D721Med (cell line): ENCODE measurements around the gene ARSB.

Experiments
- DNase-seq: peaks from one replicate; pipeline ENCODE4 v3.0.0; 2011; ENCODE audit warnings: low spot score; ENCODE audit not compliant: insufficient read length
- FAIRE-seq: peaks from 2 replicates; lab custom pipeline; 2011; peaks lifted over from hg19 to GRCh38; lab: Jason Lieb, UNC
- CTCF ChIP-seq: IDR thresholded peaks from 2 replicates; pipeline ENCODE4 v1.5.1; 2012; ENCODE audit warnings: mild to moderate bottlenecking, control low read depth; ENCODE audit not compliant: insufficient read depth; ENCODE audit errors: missing control alignments

ARSB gene

GRCh38 chr5:78829811-78830527, 155.1 kb downstream of the ARSB start:
- DNase-seq, result no peak
- FAIRE-seq, result no peak
- no peak for TF ChIP-seq CTCF

GRCh38 chr5:78827725-78828124, 157.4 kb downstream of the ARSB start:
- DNase-seq (no peak), FAIRE-seq (no peak)
- no peak for TF ChIP-seq CTCF

GRCh38 chr5:78824831-78825281, 160.3 kb downstream of the ARSB start:
- DNase-seq (no peak), FAIRE-seq (no peak)
- TF ChIP-seq CTCF, result no peak

- DNase-seq (no peak), FAIRE-seq (no peak)
These were observed 161.9 kb downstream of the ARSB start for GRCh38 chr5:78823196-78823595.

GRCh38 chr5:78821536-78822021, 163.5 kb downstream of the ARSB start:
- FAIRE-seq (no peak), DNase-seq (no peak)
- TF ChIP-seq CTCF, result no peak

More at GRCh38 chr5:78823196-78823595, 161.9 kb downstream of the ARSB start:
- no peak for TF ChIP-seq CTCF

- TF ChIP-seq CTCF, result no peak
- DNase-seq (no peak), FAIRE-seq (no peak)
These were observed 165.4 kb downstream of the ARSB start for GRCh38 chr5:78819707-78820106.

GRCh38 chr5:78819166-78819565, 165.9 kb downstream of the ARSB start:
- no peak for DNase-seq
- no peak for FAIRE-seq
- TF ChIP-seq CTCF, result no peak
